Endodermal cell (in vitro differentiated cells): ENCODE results near the gene NTPCR. TPM values are rescaled to one million over a fixed set of nuclear protein-coding genes. Genes with fewer than 3 reads are reported as not detected.

Experiments used
- DNase-seq: peaks from one replicate; pipeline ENCODE4 v3.0.0-alpha.2; 2017
- H3K27ac ChIP-seq: 2 replicates; pipeline ENCODE4 v1.5.1; 2013; ENCODE audit warnings: mild to moderate bottlenecking, low read depth, low read length, moderate library complexity
- H3K27me3 ChIP-seq: 2 replicates; pipeline ENCODE4 v1.6.1; 2013; ENCODE audit warnings: mild to moderate bottlenecking, low read length, moderate library complexity; ENCODE audit not compliant: insufficient read depth, control insufficient read depth, poor library complexity, severe bottlenecking
- H3K36me3 ChIP-seq: 2 replicates; pipeline ENCODE4 v1.7.0; 2013; ENCODE audit warnings: mild to moderate bottlenecking, low read length, moderate library complexity; ENCODE audit not compliant: control insufficient read depth, insufficient read depth
- H3K4me1 ChIP-seq: one replicate; pipeline ENCODE4 v1.7.0; 2013; ENCODE audit warnings: low read length; ENCODE audit not compliant: control insufficient read depth, insufficient read depth
- H3K4me3 ChIP-seq: 2 replicates; pipeline ENCODE4 v1.5.1; 2013; ENCODE audit warnings: mild to moderate bottlenecking, low read length, moderate library complexity
- H3K9ac ChIP-seq: 2 replicates; pipeline ENCODE4 v1.6.1; 2013; ENCODE audit warnings: mild to moderate bottlenecking, low read length, moderate library complexity; ENCODE audit not compliant: poor library complexity, severe bottlenecking; ENCODE audit errors: extremely low read depth
- H3K9me3 ChIP-seq: 2 replicates; pipeline ENCODE4 v1.6.1; 2013; ENCODE audit warnings: mild to moderate bottlenecking, low read length, moderate library complexity; ENCODE audit not compliant: control insufficient read depth
- H3K27ac Mint-ChIP-seq: 2 replicates; pipeline ENCODE4 v1.8.0; 2020; ENCODE audit warnings: mixed read lengths
- H3K27me3 Mint-ChIP-seq: 2 replicates; pipeline ENCODE4 v1.8.0; 2021; ENCODE audit warnings: mild to moderate bottlenecking, mixed read lengths; ENCODE audit not compliant: insufficient read depth
- H3K36me3 Mint-ChIP-seq: 2 replicates; pipeline ENCODE4 v1.8.0; 2020; ENCODE audit warnings: low read depth, mixed read lengths
- H3K4me1 Mint-ChIP-seq: 2 replicates; pipeline ENCODE4 v1.8.0; 2020; ENCODE audit warnings: mixed read lengths
- H3K4me3 Mint-ChIP-seq: 2 replicates; pipeline ENCODE4 v1.8.0; 2020; ENCODE audit warnings: mild to moderate bottlenecking, moderate library complexity, mixed read lengths
- H3K9me3 Mint-ChIP-seq: 2 replicates; pipeline ENCODE4 v1.8.0; 2020; ENCODE audit warnings: mild to moderate bottlenecking, mixed read lengths
- CTCF ChIP-seq: fragments of 200-600 bp; sonication (generic); conservative IDR thresholded peaks from 2 replicates; pipeline ENCODE4 v1.5.0; 2021; ENCODE audit warnings: antibody characterized with exemption, mild to moderate bottlenecking
- WGBS, 2 experiments: methylation state at CpG; one replicate each; pipeline versions ENCODE4 v1.1.5 to v1.1.7; 2013; ENCODE audit warnings: missing lambda C conversion rate in 2 of 2, mixed read lengths in 1 of 2; ENCODE audit not compliant: insufficient coverage in 1 of 2, insufficient read length in 1 of 2; 5-methylcytosine and 5-hydroxymethylcytosine counted together
- total RNA-seq, 2 donors: library from RNA; stranded (reverse); fragmentation: NEBNext Ultra II Directional in 1 of 2; extraction: Animal tissue kit (Norgen Biotek cat#: 25700) in 1 of 2; gene quantifications; 2 replicates in 1 of 2; 3 replicates in 1 of 2; pipeline ENCODE4 v1.2.1, GENCODE V29; 2021

NTPCR gene
- total RNA-seq, 2 donors from 2014 or later: 30.9 to 43.3 TPM

GRCh38 chr1:232978091-232978634, 27.8 kb downstream of the NTPCR start:
- H3K9me3 Mint-ChIP-seq: peaks cover 12% of the 10 kb centered on the region
- no peaks in the 10 kb centered on the region for H3K4me1 Mint-ChIP-seq
- H3K27me3 Mint-ChIP-seq: no peaks in the 10 kb centered on the region
- Histone ChIP-seq H3K36me3 (peaks cover 30% of the 10 kb centered on the region), H3K27ac (no peak overlapping the region), H3K9ac (no peak overlapping the region), H3K27me3 (no peaks in the 10 kb centered on the region), H3K9me3 (peaks cover 14% of the 10 kb centered on the region), H3K4me3 (no peak overlapping the region), H3K4me1 (no peaks in the 10 kb centered on the region)
- WGBS, 2 experiments: 97% methylated on average over 7 to 8 of the region's 8 CpGs
- TF ChIP-seq CTCF: no peak
- no peak overlapping the region for H3K27ac Mint-ChIP-seq
- no peak for DNase-seq
- H3K4me3 Mint-ChIP-seq: no peak overlapping the region
- H3K36me3 Mint-ChIP-seq: peaks cover 41% of the 10 kb centered on the region

GRCh38 chr1:232978815-232979214, 28.4 kb downstream of the NTPCR start:
- DNase-seq: no peak
- H3K27ac Mint-ChIP-seq: no peak overlapping the region
- no peaks in the 10 kb centered on the region for H3K27me3 ChIP-seq
- no peaks in the 10 kb centered on the region for H3K4me1 ChIP-seq
- H3K9ac ChIP-seq: no peak overlapping the region
- TF ChIP-seq CTCF: no peak
- no peak overlapping the region for H3K27ac ChIP-seq
- peaks cover 36% of the 10 kb centered on the region for H3K36me3 Mint-ChIP-seq
- H3K4me3 ChIP-seq: no peak overlapping the region
- WGBS, 2 experiments: 93 to 100% methylated on average over 4 of the region's 4 CpGs
- no peaks in the 10 kb centered on the region for H3K4me1 Mint-ChIP-seq
- no peaks in the 10 kb centered on the region for H3K27me3 Mint-ChIP-seq
- H3K36me3 ChIP-seq: peaks cover 24% of the 10 kb centered on the region
- H3K4me3 Mint-ChIP-seq: no peak overlapping the region
- peaks cover 8% of the 10 kb centered on the region for H3K9me3 ChIP-seq
- peaks cover 5% of the 10 kb centered on the region for H3K9me3 Mint-ChIP-seq

- H3K4me1 Mint-ChIP-seq: no peaks in the 10 kb centered on the region
- H3K36me3 ChIP-seq: peaks cover 17% of the 10 kb centered on the region
- no peak overlapping the region for H3K9ac ChIP-seq
- WGBS, 2 experiments: 94% methylated on average over 3 to 6 of the region's 6 CpGs
- peaks cover 29% of the 10 kb centered on the region for H3K36me3 Mint-ChIP-seq
- H3K27me3 ChIP-seq: no peaks in the 10 kb centered on the region
- no peak for TF ChIP-seq CTCF
- H3K9me3 ChIP-seq: peaks cover under 1% of the 10 kb centered on the region
- no peak for DNase-seq
- no peaks in the 10 kb centered on the region for H3K27me3 Mint-ChIP-seq
- no peaks in the 10 kb centered on the region for H3K4me1 ChIP-seq
- no peak overlapping the region for H3K27ac Mint-ChIP-seq
- H3K9me3 Mint-ChIP-seq: no peaks in the 10 kb centered on the region
- H3K4me3 ChIP-seq: no peak overlapping the region
- H3K27ac ChIP-seq: no peak overlapping the region
- no peak overlapping the region for H3K4me3 Mint-ChIP-seq
Measured at GRCh38 chr1:232979558-232979957, 29.1 kb downstream of the NTPCR start.
